Transverse colon (tissue), 4 donors: ENCODE data around the gene DCST1. TPM values are rescaled to one million over a fixed set of nuclear protein-coding genes. Genes with fewer than 3 reads are reported as not detected.
A peak's percentile ranks its signal among the peaks of the same experiment; 100 is the strongest.

Source experiments
- DNase-seq: peaks from one replicate; pipeline ENCODE4 v3.0.0-alpha.2; 2019
- H3K27ac ChIP-seq, 4 donors: fragments of 200-600 bp; sonication (generic); 2 replicates each; pipeline ENCODE4 v1.5.1; 2016 to 2018; ENCODE audit warnings: inconsistent platforms in 4 of 4
- H3K27me3 ChIP-seq: fragments of 200-600 bp; sonication (generic); 2 replicates; pipeline ENCODE4 v1.5.1; 2017; ENCODE audit warnings: inconsistent platforms
- H3K36me3 ChIP-seq, 4 donors: fragments of 200-600 bp; sonication (generic); 2 replicates each; pipeline ENCODE4 v1.5.1; 2017 to 2019; ENCODE audit warnings: inconsistent platforms in 4 of 4
- H3K4me1 ChIP-seq, 4 donors: fragments of 200-600 bp; sonication (generic); 2 replicates each; pipeline ENCODE4 v1.5.1; 2017 to 2020; ENCODE audit warnings: inconsistent platforms in 4 of 4
- H3K4me3 ChIP-seq, 4 donors: fragments of 200-600 bp; sonication (generic); 1 replicate in 1 of 4; 2 replicates in 3 of 4; pipeline versions ENCODE4 v1.5.1 to v1.6.1; 2017 to 2019; ENCODE audit warnings: inconsistent platforms in 4 of 4
- H3K9me3 ChIP-seq, 2 donors: fragments of 200-600 bp; sonication (generic); 2 replicates each; pipeline ENCODE4 v1.5.1; 2017 to 2019; ENCODE audit warnings: inconsistent platforms in 2 of 2
- CTCF ChIP-seq, 5 experiments: fragments of 200-600 bp in 3 of 5; fragments of 450-650 bp in 2 of 5; sonication (generic) in 3 of 5; IDR thresholded peaks; 1 replicate in 2 of 5; 2 replicates in 3 of 5; pipeline ENCODE4 v1.5.1; 2016 to 2017; ENCODE audit warnings: antibody characterized with exemption in 5 of 5, inconsistent platforms in 3 of 5, mild to moderate bottlenecking in 2 of 5, moderate library complexity in 1 of 5
- EP300 ChIP-seq: sonication (generic); formaldehyde crosslinking; IDR thresholded peaks from one replicate; pipeline ENCODE4 v1.6.1; 2017; ENCODE audit warnings: antibody characterized with exemption, low read depth
- POLR2A ChIP-seq: fragments of 450-650 bp; IDR thresholded peaks from one replicate; pipeline ENCODE4 v1.6.1; 2016; ENCODE audit warnings: antibody characterized with exemption, mild to moderate bottlenecking, moderate library complexity
- POLR2AphosphoS5 ChIP-seq, 3 donors: sonication (generic); formaldehyde crosslinking; IDR thresholded peaks; one replicate each; pipeline ENCODE4 v1.6.1; 2016; ENCODE audit warnings: antibody characterized with exemption in 3 of 3
- WGBS, 2 donors: methylation state at CpG; one replicate each; pipeline ENCODE4 v1.1.5; 2018; ENCODE audit warnings: low coverage in 1 of 2; 5-methylcytosine and 5-hydroxymethylcytosine counted together
- in situ Hi-C, 4 donors: fragments of 200-750 bp; cut with MboI; loops; one replicate each; pipeline versions ENCODE4 v1.15.0 to v1.15.1; 2017; ENCODE audit warnings: low sequenced_read_pairs in 3 of 4, low pct_ligation_motif_present in 1 of 4, low pct_unique_long_range_greater_than_20kb in 1 of 4
- intact Hi-C: fragments of 100-400 bp; cut with DNase I; formaldehyde crosslinking; loops from one replicate; pipeline ENCODE4 v1.15.1; 2023; ENCODE audit warnings: low total_unique reads
- total RNA-seq, 4 donors: library from RNA; depleted of rRNA; stranded (reverse); fragments of >200 nt; gene quantifications; one replicate each; pipeline ENCODE4 v1.1.0, GENCODE V29; 2016

DCST1 gene
- total RNA-seq, 4 donors from 2014 or later: 0.32 to 0.41 TPM; not detected in 2

GRCh38 chr1:155042789-155043188, 9.2 kb downstream of the DCST1 start:
- TF ChIP-seq EP300 (no peak), POLR2AphosphoS5 (IDR thresholded peaks at IDR 0.05) (no peak), POLR2A (no peak), CTCF (IDR thresholded peaks at IDR 0.05) (no peak)
- in situ Hi-C loops (no loop called here), intact Hi-C loops (no loop called here)
- DNase-seq: no peak
- peaks cover 14 to 39% (median 34%) of the 10 kb centered on the region in 4 donors for H3K4me1 ChIP-seq
- peak overlapping the region; percentile 73 to 86 (median 83) for H3K27ac ChIP-seq
- H3K27me3 ChIP-seq: no peaks in the 10 kb centered on the region
- H3K4me3 ChIP-seq: no peak overlapping the region
- no peaks in the 10 kb centered on the region for H3K9me3 ChIP-seq
- no peaks in the 10 kb centered on the region for H3K36me3 ChIP-seq
- WGBS, 2 donors: 78 to 82% methylated on average over 3 to 5 of the region's 5 CpGs

- Histone ChIP-seq H3K9me3 (no peaks in the 10 kb centered on the region), H3K27ac (peak overlapping the region; percentile 73 to 86 (median 83)), H3K27me3 (no peaks in the 10 kb centered on the region), H3K4me1 (peaks cover 14 to 34% (median 30%) of the 10 kb centered on the region in 4 donors), H3K36me3 (no peaks in the 10 kb centered on the region), H3K4me3 (no peak overlapping the region)
- DNase-seq: peak; percentile 69
- TF ChIP-seq POLR2AphosphoS5 (IDR thresholded peaks at IDR 0.05) (no peak), POLR2A (peak; percentile 44), CTCF (IDR thresholded peaks at IDR 0.05) (peak in 3 of 5 experiments; percentile 2 to 36 (median 35))
- intact Hi-C loops: no loop called here
- in situ Hi-C loops: no loop called here
- 50 to 60% methylated on average over 1 to 12 of the region's 12 CpGs for WGBS, 2 donors
Observed at GRCh38 chr1:155043301-155043702, 9.7 kb downstream of the DCST1 start.

- Histone ChIP-seq H3K4me3 (no peak overlapping the region), H3K9me3 (no peaks in the 10 kb centered on the region), H3K36me3 (no peaks in the 10 kb centered on the region), H3K4me1 (peaks cover 11 to 31% (median 26%) of the 10 kb centered on the region in 4 donors), H3K27me3 (no peaks in the 10 kb centered on the region), H3K27ac (peak overlapping the region; percentile 73 to 86 (median 83))
- 38 to 40% methylated on average over 1 to 3 of the region's 3 CpGs for WGBS, 2 donors
- peak; percentile 61 for DNase-seq
- in situ Hi-C loops (no loop called here), intact Hi-C loops (no loop called here)
- TF ChIP-seq POLR2AphosphoS5 (IDR thresholded peaks at IDR 0.05) (peak in 2 of 3 donors; percentile 9 to 23), EP300 (no peak), POLR2A (no peak), CTCF (IDR thresholded peaks at IDR 0.05) (peak in 1 of 5 experiments; percentile 21)
Observed at GRCh38 chr1:155043793-155044192, 10.2 kb downstream of the DCST1 start.

- DNase-seq: no peak
- 86 to 88% methylated on average over 5 to 6 of the region's 6 CpGs for WGBS, 2 donors
- H3K4me3 ChIP-seq: no peak overlapping the region
- no peaks in the 10 kb centered on the region for H3K9me3 ChIP-seq
- no peak for TF ChIP-seq EP300
- TF ChIP-seq CTCF (IDR thresholded peaks at IDR 0.05): no peak
- TF ChIP-seq POLR2AphosphoS5 (IDR thresholded peaks at IDR 0.05): no peak
- no peak for TF ChIP-seq POLR2A
- peaks cover 14 to 28% (median 24%) of the 10 kb centered on the region in 4 donors for H3K4me1 ChIP-seq
- in situ Hi-C loops: no loop called here
- H3K27ac ChIP-seq: peak overlapping the region; percentile 73 to 86 (median 83)
- intact Hi-C loops: no loop called here
- H3K36me3 ChIP-seq: no peaks in the 10 kb centered on the region
- no peaks in the 10 kb centered on the region for H3K27me3 ChIP-seq
Observed at GRCh38 chr1:155044365-155044764, 10.7 kb downstream of the DCST1 start.
